Sigmoid colon (tissue), 7 donors: ENCODE results near the gene CNOT6. TPM values are rescaled to one million over a fixed set of nuclear protein-coding genes. Genes with fewer than 3 reads are reported as not detected.
"Not testable (repeated sequence)": the region's sequence is repeated elsewhere in the genome, so short reads cannot be mapped to it uniquely, and the experiment has no call there.

Source experiments
- DNase-seq: peaks from one replicate; pipeline ENCODE4 v3.0.0-alpha.2; 2019
- H3K27ac ChIP-seq, 4 donors: fragments of 200-600 bp; sonication (generic); one replicate each; pipeline ENCODE4 v1.5.1; 2016 to 2019; ENCODE audit warnings: mild to moderate bottlenecking in 1 of 4
- H3K27me3 ChIP-seq, 3 donors: fragments of 200-600 bp; sonication (generic); one replicate each; pipeline ENCODE4 v1.5.1; 2019; ENCODE audit warnings: mild to moderate bottlenecking in 1 of 3
- H3K36me3 ChIP-seq, 4 donors: fragments of 200-600 bp; sonication (generic); one replicate each; pipeline ENCODE4 v1.5.1; 2016 to 2019
- H3K4me1 ChIP-seq, 4 donors: fragments of 200-600 bp; sonication (generic); one replicate each; pipeline ENCODE4 v1.5.1; 2017 to 2019
- H3K4me3 ChIP-seq, 4 donors: fragments of 200-600 bp; sonication (generic); one replicate each; pipeline ENCODE4 v1.5.1; 2017 to 2019; ENCODE audit warnings: mild to moderate bottlenecking in 2 of 4, moderate library complexity in 1 of 4
- H3K9me3 ChIP-seq, 4 donors: fragments of 200-600 bp in 3 of 4; sonication (generic) in 3 of 4; one replicate each; pipeline versions ENCODE4 v1.5.1 to v1.6.1; 2013 to 2019
- CTCF ChIP-seq, 4 experiments: fragments of 450-650 bp in 3 of 4; fragments of 200-600 bp in 1 of 4; IDR thresholded peaks; one replicate each; pipeline ENCODE4 v1.5.1; 2016 to 2019; ENCODE audit warnings: antibody characterized with exemption in 4 of 4, mild to moderate bottlenecking in 3 of 4, moderate library complexity in 2 of 4
- EP300 ChIP-seq, 4 donors: sonication (generic); formaldehyde crosslinking; IDR thresholded peaks; one replicate each; pipeline ENCODE4 v1.6.1; 2017; ENCODE audit warnings: antibody characterized with exemption in 4 of 4
- POLR2A ChIP-seq, 2 donors: fragments of 450-650 bp; IDR thresholded peaks; one replicate each; pipeline ENCODE4 v1.6.1; 2016; ENCODE audit warnings: antibody characterized with exemption in 2 of 2, mild to moderate bottlenecking in 2 of 2, moderate library complexity in 2 of 2
- POLR2AphosphoS5 ChIP-seq, 4 donors: sonication (generic); formaldehyde crosslinking; IDR thresholded peaks; one replicate each; pipeline ENCODE4 v1.6.1; 2017; ENCODE audit warnings: antibody characterized with exemption in 4 of 4
- WGBS, 2 donors: extraction: QIAGEN DNeasy Blood & Tissue Kit; methylation state at CpG; one replicate each; pipeline ENCODE4 v1.1.7; 2013; 5-methylcytosine and 5-hydroxymethylcytosine counted together
- intact Hi-C: fragments of 100-400 bp; cut with DNase I; formaldehyde crosslinking; loops from one replicate; pipeline ENCODE4 v1.15.1; 2023
- polyA plus RNA-seq, 3 donors: library from polyadenylated mRNA; stranded (reverse); fragments of 200-250 nt; gene quantifications; one replicate each; pipeline ENCODE4 v1.2.3, GENCODE V29; 2013
- total RNA-seq, 4 donors: library from RNA; depleted of rRNA; stranded (reverse); fragments of >200 nt; gene quantifications; one replicate each; pipeline ENCODE4 v1.1.0, GENCODE V29; 2016
- donor health status: healthy with polysubstance abuse.
- donor health status: Bipolar disorder and iron deficiency.
- donor health status: healthy.

The CNOT6 gene
- total and polyA plus RNA-seq, 7 donors: 7.2 to 21.8 (median 16.0) TPM

DNA sequence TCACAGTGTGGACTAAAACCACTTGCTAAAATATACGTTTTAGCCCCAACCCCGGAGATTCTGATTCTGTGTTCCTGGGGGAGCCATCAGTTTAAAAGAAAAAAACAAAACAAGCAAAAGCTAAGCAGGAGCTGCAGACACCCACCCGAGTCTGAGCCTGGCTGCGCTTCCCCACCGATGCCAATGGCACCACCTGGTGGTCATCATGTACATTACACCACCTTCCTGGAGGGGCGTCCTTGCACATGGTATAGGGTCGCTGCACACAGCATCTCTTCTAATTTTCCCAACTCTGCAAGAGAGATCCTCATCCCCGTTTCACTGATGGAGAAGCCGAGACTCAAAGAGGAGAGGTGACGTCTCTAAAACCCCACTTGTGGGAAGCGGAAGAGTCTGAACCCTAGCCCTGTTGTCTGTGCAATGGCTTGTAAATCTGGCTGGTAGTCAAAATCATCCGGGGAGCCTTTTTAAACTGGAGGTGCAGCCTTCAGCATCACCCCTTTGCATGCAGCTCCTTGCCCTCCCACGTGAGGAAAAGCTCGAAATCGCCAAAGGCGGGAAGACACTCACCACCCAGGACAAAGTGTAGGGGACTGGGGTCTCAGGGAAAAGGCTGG, 23.1 kb upstream of the CNOT6 start:
- H3K4me1 ChIP-seq: no peaks in the 10 kb centered on the region
- no peaks in the 10 kb centered on the region for H3K9me3 ChIP-seq
- WGBS, 2 donors: 30 to 33% methylated on average over 16 of the region's 16 CpGs
- TF ChIP-seq POLR2A (IDR thresholded peaks at IDR 0.05) (no peak), CTCF (IDR thresholded peaks at IDR 0.05) (peak; percentile 51 to 92 (median 80))
- intact Hi-C loops: loop anchor here (1.0 kb wide), 1 partner anchor 178 kb away; no protein-coding TSS in a partner anchor
- no peaks in the 10 kb centered on the region for H3K36me3 ChIP-seq
- H3K27ac ChIP-seq: no peak overlapping the region
- DNase-seq: peak; percentile 80
- H3K27me3 ChIP-seq: peaks cover 0 to 11% (median 0%) of the 10 kb centered on the region in 3 donors
- no peak overlapping the region for H3K4me3 ChIP-seq

- H3K27me3 ChIP-seq: peaks cover 0 to 11% (median 0%) of the 10 kb centered on the region in 3 donors
- H3K4me1 ChIP-seq: no peaks in the 10 kb centered on the region
- H3K36me3 ChIP-seq: no peaks in the 10 kb centered on the region
- no peak overlapping the region for H3K4me3 ChIP-seq
- TF ChIP-seq CTCF (IDR thresholded peaks at IDR 0.05): no peak
- TF ChIP-seq EP300 (IDR thresholded peaks at IDR 0.05): no peak
- no peak for TF ChIP-seq POLR2A (IDR thresholded peaks at IDR 0.05)
- TF ChIP-seq POLR2AphosphoS5 (IDR thresholded peaks at IDR 0.05): no peak
- intact Hi-C loops: no loop called here
- H3K9me3 ChIP-seq: no peaks in the 10 kb centered on the region
- DNase-seq: no peak
- no peak overlapping the region for H3K27ac ChIP-seq
- 74 to 90% methylated on average over 7 of the region's 7 CpGs for WGBS, 2 donors
Measured at GRCh38 chr5:180471866-180472265, 22.3 kb upstream of the CNOT6 start.

DNA sequence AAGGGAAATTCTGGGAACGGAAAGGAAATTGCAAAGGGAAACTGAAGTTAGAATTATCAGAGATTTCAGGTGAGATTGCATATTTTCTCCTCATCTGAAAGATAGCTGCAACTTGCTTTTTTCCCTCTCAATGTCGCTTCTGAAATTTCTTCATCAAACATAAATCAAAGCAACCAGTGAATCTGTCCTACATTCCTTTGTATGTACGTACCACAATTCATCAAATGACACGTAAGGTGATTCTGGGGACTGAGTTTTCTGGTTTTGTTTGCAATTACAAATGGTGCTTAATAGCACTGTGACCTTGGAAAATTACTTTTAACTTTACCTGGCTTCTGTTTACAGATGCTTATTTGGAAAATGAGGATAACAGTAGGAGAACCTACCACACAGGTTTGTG, 21.9 kb upstream of the CNOT6 start:
- H3K9me3 ChIP-seq: no peaks in the 10 kb centered on the region
- intact Hi-C loops: no loop called here
- H3K4me1 ChIP-seq: no peaks in the 10 kb centered on the region
- H3K36me3 ChIP-seq: no peaks in the 10 kb centered on the region
- 74 to 81% methylated on average over 4 of the region's 4 CpGs for WGBS, 2 donors
- DNase-seq: no peak
- H3K27ac ChIP-seq: no peak overlapping the region
- peaks cover 0 to 11% (median 0%) of the 10 kb centered on the region in 3 donors for H3K27me3 ChIP-seq
- TF ChIP-seq EP300 (IDR thresholded peaks at IDR 0.05) (no peak), POLR2AphosphoS5 (IDR thresholded peaks at IDR 0.05) (no peak), POLR2A (IDR thresholded peaks at IDR 0.05) (no peak)
- no peak overlapping the region for H3K4me3 ChIP-seq

GRCh38 chr5:180473386-180473785, 20.8 kb upstream of the CNOT6 start:
- peaks cover 0 to 11% (median 0%) of the 10 kb centered on the region in 3 donors for H3K27me3 ChIP-seq
- H3K4me3 ChIP-seq, H3K4me1 ChIP-seq, H3K9me3 ChIP-seq, H3K27ac ChIP-seq, intact Hi-C loops, H3K36me3 ChIP-seq, DNase-seq: not testable (repeated sequence)
- WGBS, 2 donors: 88 to 93% methylated on average over 8 of the region's 8 CpGs

DNA sequence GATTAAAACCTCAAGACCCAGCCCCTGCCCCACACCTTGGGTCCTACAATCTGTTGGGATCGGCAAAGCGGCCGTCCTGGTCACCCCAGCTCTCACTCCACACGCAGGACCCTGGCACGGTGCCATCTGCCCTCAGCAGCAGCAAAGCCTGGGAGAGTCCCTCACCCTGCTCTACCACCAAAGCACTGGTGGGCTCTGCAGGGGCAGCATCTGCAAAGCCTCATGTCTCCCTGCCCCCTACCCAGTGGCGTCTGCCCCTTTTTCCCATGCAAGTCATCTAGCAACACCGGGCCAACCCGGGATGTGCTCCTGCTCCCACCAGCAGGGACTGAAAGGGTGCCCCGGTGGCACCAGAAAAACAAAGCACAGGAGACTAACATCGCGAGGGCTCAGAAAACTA, 19.6 kb upstream of the CNOT6 start:
- Histone ChIP-seq H3K27me3 (peaks cover 0 to 11% (median 0%) of the 10 kb centered on the region in 3 donors), H3K27ac (no peak overlapping the region), H3K4me3 (no peak overlapping the region), H3K36me3 (no peaks in the 10 kb centered on the region), H3K4me1 (no peaks in the 10 kb centered on the region), H3K9me3 (no peaks in the 10 kb centered on the region)
- WGBS, 2 donors: 86 to 89% methylated on average over 11 of the region's 11 CpGs
- TF ChIP-seq POLR2AphosphoS5 (IDR thresholded peaks at IDR 0.05) (no peak), POLR2A (IDR thresholded peaks at IDR 0.05) (no peak), CTCF (IDR thresholded peaks at IDR 0.05) (no peak), EP300 (IDR thresholded peaks at IDR 0.05) (no peak)
- no peak for DNase-seq
- intact Hi-C loops: no loop called here

- H3K4me1 ChIP-seq, H3K4me3 ChIP-seq, intact Hi-C loops, H3K9me3 ChIP-seq, H3K36me3 ChIP-seq, H3K27ac ChIP-seq, H3K27me3 ChIP-seq, DNase-seq: not testable (repeated sequence)
- 90 to 93% methylated on average over 20 of the region's 20 CpGs for WGBS, 2 donors
Measured at GRCh38 chr5:180475969-180476524, 18.1 kb upstream of the CNOT6 start.
